Dedifferentiated amniotic fluid mesenchymal stem cell (primary cell): Measurements from ENCODE around the gene FANK1.
"Not testable (repeated sequence)": the region's sequence is repeated elsewhere in the genome, so short reads cannot be mapped to it uniquely, and the experiment has no call there.

Experiments
- DNase-seq: peaks from one replicate; pipeline ENCODE4 v3.0.0-alpha.2; 2016; ENCODE audit errors: extremely low spot score

Gene FANK1

DNA sequence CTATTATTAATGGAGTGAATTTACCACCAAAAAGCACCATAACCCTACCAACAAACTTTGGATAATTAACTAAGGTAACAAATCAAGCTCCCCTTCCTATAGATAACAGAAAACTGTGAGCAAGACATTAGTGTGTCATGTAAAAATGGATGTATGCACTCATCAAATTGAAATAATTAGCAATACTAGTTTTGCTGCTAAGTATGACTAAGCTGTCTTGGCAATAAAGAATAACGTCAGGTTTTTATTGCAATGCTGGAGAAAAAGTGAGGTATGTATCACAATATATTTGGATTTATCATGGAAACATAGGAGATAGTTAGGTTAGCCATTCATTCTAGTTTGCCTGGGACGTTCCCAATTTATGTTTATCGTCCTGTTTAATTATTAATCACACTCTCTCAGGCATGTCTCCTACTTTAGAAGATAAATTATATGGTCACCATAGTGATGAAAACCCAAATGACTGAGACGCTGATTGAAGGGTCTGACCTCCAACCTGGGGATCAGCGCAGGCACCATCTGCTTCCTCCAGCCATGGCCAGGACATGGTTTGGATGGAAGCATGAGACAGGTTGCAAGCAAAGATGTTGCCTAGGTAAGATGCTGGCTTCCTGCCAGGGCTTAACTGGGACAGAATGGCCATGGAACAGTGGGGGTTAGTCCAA is 125.6 kb downstream of the FANK1 start:
- no peak for DNase-seq

DNA sequence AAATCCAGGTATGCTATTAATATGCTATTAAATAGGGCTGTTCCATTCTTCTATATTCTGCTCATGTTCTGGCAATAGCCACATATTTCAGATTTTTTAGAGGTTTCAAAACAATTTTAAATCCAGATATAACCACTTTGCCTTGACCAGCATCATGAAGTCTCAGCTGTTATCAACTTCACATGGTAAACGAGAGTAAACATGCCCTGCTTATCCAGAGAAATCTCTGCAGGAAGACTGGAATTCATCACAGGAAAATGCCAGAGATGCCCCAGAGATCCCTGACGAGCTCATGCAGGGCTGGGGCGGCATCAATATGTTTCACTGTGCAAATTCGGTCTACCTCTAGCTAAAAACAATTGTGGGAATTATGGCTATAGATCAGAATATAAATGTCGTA is 126.5 kb downstream of the FANK1 start:
- DNase-seq, result no peak

DNA sequence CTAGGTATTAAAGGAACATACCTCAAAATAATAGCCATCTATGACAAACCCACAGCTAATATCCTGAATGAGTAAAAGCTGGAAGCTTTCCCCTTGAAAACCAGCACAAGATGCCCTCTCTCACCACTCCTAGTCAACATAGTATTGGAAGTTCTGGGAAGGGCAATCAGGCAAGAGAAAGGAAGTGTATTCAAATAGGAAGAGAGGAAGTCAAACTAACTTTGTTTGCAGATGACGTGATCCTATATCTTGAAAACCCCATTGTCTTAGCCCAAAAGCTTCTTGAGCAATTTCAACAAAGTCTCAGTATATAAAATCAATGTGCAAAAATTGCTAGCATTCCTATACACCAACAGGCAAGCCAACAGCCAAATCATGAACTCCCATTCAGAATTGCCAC is 131.3 kb downstream of the FANK1 start:
- DNase-seq, result no peak

DNA sequence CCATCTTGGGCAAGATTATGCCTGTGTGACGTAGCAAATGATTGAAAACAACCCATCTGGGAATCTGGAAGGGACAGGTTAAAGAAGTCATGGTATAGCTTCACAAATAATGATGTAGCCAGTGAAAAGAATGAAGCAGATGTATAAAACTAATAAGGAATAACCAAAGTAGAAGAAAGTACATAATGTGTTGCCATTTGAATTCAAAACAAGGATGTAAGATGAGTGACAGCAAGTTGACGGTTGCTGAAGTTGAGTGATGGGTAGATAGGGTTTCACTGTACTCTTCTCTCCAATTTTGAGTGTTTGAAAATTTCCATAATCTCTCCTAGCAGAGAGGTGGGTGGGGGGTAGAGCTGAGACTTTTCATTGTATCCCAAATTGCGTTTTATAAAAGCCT is 133.6 kb downstream of the FANK1 start:
- no peak for DNase-seq

DNA sequence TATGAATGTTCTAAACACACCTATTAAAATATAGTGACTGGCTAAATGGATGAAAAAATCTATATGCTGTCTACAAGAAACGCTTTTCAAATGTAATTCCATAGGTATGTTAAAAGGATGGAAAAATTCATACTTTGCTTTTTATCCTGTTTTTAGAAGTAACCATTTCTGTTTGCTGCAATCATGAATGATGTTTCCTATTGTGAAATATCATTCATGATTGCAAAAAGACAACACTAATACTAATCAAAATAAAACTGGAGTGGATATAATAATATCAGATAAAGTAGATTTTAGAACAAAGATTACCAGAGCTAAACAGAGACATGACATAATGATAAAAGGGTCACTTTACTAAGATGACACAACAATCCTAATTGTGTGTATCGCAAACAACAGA is 138.2 kb downstream of the FANK1 start:
- DNase-seq, result no peak

DNA sequence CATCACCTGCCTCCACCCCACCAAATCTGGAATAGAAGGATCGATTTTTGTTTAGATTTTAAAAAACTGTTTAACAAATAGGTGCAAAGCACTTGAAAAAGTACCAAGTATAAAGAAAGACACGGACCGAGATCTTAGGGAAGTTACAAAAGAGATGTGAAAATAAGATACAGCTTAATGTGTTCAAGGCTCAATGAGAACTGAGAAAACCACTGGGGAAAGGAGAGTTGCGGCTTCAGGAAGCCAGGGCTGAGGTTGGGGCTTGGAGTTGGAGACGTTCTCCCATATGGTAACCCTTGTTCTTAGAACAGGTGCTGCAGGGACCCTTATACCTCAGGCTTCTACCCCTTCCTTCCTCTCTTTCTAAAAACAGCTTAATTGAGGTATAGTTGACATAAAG is 140.2 kb downstream of the FANK1 start:
- DNase-seq, result no peak

DNA sequence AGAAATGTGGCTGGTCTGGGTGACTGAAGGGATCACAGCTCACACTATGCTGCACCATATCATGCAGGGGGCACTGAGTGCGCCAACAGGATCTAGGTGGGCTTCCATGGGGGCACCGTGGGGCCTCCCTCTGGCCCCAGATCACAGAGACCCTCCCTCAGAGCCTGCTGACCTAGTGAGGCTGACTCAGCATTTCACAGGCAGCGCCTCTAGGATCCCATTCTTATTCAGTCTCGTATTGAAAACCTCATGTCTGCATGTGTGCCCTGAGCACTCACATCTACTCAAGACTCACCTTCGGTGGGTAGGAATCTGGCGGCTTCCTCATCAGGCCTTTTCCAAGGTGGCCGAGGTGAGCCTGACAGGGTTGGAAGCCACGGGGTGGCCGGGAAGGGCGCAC is 141.6 kb downstream of the FANK1 start:
- no peak for DNase-seq

DNA sequence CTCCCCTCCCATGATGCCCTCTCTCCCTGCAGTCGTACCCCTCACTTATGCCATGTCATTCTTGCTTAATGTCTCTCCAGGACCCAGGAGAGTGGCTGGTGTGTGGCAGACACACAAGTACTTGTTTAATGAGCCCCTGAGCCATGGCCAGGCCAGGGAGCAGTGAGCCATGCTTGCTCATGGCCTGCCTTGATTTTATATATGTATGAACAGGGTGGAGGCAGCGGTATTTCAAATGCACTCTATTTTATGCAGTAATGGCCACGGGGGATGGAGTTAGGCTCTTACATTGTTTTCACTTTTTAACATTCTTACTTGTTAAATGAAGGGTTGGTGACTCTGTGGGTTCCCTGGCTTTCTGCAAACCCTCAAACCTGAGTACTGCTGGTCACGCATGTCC is 144.8 kb downstream of the FANK1 start:
- no peak for DNase-seq

DNA sequence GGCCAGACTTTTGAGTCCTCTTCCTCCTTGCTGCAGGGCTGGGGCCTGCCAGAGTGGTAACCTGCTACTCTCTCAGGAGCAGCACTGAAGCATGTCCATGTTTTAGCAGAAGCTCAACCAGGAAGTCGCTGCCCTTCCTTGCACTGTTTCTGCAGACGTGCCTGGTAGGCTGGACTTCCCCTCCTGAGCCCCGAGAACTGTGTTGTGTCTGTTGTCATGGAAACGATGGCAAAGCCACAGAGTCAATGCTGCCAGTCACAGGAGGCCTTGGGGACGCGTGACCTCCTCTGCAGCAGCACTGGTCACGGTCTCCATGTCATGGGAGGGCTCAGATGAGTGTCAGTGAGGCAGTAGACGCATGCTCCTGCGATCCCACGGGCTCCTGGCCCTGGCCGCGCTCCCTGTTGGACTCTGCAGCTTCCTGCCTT is 145.5 kb downstream of the FANK1 start:
- DNase-seq, result no peak

DNA sequence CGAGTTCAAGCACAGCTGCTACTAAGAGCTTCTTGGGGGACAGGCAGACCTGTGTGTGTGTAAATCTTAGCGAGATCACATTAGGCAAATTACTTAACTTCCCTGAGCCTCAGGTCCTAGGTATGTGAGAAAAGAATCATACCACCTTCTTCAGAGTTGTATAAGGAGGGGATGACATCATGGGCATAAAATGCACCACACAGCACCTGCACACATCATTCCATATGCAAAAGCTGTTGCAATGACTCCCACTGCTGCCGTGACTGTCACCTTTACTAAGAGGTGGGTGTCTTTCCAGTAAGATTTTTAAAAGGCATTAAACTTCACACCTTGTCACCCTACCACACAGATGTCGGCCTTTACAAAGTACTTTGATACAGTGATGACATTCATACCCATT is 146.0 kb downstream of the FANK1 start:
- no peak for DNase-seq

DNA sequence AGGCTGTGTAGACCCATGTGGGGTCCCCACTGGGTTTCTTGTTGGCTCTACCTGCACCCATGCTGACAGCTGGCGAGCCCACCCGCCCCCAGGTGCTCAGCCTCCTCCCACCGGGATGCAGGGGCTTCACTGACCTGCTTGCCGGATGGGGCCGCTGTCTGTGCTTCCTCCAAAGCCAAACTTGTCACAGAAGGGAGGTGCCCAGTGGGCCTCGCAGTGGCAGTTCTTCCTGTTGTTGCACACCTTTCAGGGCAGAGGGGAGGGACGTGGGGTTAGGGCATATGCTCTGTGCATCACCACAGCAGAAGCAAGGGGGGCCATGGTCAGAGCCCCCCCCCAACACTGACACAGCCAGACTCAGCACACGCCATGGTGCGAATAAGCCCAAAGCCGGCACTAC is 146.5 kb downstream of the FANK1 start:
- no peak for DNase-seq

DNA sequence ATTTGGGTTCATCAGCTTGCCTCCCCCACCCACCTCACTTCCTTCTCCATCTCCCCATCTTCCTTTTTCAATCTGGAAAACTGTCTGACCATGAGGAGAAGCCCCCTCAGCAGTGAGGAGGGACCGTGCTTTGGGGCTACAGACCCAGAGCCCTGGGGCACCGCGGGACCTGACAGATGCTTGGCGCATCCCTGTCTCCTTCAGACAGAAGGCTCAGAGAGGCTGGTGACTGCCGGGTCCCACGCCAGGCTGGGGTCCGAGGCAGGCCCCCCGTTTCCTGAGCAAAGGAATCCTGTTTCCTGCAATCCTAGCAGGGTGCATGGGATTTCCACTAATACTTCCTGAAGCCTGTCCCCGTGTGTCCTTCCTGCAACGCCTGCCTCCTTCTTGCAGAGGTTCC is 147.0 kb downstream of the FANK1 start:
- no peak for DNase-seq

DNA sequence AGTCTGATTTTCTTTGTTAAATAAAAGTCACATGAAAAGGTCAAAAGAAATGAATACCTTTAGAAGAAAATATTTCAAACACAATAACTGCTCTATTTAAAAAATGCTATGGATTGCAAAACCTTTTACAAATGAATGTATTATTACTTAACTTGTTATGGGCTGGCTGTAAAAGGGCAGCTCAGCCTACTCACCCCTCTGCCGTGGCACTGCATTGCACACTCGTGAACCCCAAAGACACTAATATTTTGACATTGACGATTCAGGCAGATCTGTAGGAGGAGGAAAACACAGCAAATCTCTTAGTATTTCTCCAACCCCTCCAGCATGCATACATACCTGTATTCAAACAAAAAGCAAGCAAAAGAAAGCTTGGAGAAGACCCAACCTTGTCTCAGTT is 149.5 kb downstream of the FANK1 start:
- DNase-seq, result no peak

DNA sequence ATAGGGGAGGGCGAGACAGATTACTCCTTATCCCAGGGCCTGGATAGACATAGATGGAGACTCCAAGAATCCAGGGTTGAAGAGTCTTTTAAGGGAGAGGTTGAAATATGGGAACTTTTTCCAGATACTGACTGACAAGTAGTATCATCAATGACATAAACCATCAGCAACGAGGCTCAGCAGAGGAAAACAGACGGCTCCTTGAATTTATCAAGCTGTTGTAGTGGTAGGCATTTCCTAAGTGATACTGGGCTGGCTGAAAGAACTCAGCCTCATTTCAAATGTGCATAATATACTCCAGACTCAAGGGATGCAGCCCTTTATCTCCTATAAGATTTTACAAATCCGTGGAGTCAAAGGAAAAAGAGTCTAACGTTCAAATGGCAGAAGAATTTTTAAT is 150.5 kb downstream of the FANK1 start:
- no peak for DNase-seq

DNA sequence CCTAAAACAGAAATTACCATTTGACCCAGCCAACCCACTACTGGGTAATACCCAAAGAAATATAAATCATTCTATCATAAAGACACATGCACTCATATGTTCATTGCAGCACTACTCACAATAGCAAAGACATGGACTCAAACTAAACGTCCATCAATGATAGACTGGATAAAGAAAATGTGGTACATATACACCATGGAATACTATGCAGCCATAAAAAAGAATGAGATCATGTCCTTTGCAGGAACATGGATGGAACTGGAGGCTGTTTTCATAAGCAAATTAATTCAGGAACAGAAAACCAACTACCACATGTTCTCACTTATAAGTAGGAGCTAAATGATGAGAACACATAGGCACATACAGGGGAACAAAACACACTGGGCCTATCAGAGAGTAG is 151.4 kb downstream of the FANK1 start:
- not testable (repeated sequence) for DNase-seq

DNA sequence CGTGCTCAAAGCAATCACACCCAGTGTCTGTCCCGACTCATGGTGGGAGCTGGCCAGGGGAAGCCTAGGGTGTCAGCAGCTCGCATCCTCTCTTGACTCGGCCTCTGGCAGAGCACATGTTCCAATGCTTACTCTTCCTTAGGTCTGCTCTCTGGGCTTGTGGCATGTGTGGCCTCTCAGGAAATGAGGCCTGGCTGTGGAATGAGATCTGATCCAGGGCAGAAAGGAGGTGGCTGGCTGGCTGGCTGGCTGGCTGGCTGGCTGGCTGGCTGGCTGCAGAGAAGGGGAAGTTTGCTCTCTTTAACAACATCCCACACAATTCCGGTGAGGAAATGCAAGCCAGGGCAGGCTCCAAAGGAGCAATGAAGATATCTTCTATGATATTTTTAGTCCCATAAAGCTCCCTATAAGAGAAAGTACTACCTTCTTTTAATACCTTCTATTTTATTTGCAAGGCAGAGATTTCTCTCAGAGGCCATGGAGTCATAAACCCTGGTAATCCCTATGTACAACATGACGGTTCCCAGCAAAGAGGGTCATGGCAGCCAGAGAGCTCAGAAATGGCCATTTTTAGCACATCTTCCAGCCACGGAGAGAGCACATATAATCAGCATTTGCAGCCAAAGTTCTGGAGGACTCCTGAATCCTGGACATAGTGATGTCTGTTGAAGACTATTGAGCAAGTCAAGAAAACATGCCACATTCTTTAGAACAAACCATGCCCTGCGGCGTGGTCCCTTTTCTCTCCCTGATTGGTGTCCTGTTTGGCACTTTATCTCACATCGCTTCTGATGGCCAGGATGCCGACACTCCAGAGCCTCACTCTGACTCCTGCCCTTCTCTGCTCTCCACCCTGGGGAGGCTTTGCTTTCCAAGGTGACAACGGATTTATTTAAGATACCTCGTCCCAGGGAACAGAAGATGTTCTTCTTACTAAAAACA is 153.7 kb downstream of the FANK1 start:
- DNase-seq, result peak; percentile 56

DNA sequence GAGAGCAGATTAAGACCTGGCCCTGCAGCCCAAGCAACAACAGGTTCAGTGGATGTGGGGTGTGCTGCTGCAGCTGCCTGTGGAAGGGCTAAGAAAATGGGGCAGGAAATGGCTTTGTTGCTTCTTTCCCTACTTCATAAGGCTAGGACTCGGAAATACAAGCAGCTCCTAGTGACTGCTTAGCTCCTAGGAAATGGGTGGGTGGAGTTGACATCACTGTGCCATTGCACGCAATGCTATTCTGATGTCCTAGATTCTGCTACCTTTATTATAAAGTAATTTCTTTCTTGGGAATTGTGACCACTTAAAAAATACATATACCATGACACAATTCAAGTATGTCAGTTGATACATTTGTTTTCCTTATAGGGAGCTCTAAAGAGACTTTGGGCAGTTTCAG is 155.8 kb downstream of the FANK1 start:
- DNase-seq, result no peak

DNA sequence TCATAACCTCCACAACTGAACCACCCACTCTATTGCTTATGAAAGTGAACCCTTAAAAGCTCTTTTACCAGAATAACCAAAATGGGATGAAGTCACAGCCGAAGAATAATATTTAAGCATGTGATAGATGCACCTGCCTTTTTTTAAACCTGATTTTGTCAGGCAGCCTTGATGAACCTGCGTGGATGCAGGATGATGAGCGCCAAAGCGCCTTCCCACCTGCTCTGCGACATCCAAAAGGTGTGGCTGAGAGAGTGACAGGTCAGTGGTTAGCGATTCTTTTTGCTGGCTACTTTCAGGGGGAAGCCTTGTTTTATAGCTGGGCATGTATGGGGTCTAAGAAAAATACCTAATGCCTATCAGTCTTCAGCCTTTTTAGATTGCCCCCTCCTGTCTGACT is 157.8 kb downstream of the FANK1 start:
- no peak for DNase-seq

DNA sequence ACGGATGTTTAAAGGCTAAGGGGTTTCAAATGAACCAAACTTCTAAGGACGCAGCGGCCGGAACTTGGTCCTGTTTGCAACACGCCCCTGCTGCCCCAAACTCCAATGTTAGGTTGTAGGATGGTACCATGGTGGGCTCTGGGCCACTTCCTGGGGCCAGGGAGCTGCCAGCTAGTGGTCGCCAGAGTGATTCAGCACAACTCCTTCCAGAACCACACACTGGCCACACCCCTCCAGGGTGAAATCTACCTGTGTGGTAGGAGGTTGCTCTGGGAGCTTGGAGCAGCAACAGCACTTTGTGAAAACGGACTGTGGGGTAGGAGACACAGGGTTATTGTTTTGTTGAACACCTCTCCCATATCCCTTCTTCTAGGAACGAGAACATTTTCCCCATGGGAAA is 161.1 kb downstream of the FANK1 start:
- no peak for DNase-seq

DNA sequence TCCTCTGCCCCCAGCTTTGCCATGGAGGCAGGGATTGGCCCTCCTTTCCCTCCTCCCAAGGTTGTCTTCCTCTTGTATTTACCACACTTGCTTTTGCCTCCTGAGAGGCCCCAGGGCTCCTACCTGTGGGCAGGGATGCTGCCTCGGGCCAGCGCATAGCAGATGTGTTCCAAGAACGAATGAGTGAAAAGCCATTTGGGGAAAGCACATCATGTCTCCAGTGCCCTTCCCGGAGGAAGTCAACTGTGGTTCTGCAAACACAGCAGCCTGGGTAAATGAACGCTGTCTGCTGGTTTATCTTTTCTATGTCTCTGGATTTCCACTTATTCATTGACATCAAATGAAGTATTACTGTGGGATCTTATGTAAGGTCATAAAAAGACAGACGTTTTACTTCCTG is 161.7 kb downstream of the FANK1 start:
- no peak for DNase-seq

DNA sequence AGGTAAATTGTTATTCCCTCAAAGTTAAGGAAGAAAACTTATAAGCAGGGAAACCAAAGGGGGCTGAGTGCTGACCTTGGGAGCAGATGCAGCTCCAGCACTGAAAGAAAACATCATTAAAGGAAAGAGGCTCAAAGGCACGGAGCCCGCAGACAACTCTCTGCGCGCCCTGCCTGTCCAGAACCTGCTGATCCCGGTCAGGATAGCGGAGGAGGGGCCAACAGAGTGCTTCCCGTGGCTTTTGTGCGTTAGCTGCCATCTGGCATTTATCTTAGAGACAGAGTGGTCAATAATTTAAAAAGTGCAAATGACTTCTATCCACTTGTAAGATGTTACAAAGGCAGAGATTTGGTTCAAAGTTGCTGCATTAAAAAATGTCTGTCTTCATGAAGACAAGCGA is 162.1 kb downstream of the FANK1 start:
- DNase-seq, result no peak
